NCI-H82 treated with DMSO at 0.1 percent for 48 hours (cell line): ENCODE measurements around the gene GALNS.
"Not testable (repeated sequence)": the region's sequence is repeated elsewhere in the genome, so short reads cannot be mapped to it uniquely, and the experiment has no call there.

Source experiments
- DNase-seq: peaks from one replicate; lab custom pipeline; 2025; ENCODE audit not compliant: unreplicated experiment; lab: John Stamatoyannopoulos, UW

GALNS gene, protein sequence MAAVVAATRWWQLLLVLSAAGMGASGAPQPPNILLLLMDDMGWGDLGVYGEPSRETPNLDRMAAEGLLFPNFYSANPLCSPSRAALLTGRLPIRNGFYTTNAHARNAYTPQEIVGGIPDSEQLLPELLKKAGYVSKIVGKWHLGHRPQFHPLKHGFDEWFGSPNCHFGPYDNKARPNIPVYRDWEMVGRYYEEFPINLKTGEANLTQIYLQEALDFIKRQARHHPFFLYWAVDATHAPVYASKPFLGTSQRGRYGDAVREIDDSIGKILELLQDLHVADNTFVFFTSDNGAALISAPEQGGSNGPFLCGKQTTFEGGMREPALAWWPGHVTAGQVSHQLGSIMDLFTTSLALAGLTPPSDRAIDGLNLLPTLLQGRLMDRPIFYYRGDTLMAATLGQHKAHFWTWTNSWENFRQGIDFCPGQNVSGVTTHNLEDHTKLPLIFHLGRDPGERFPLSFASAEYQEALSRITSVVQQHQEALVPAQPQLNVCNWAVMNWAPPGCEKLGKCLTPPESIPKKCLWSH

GRCh38 chr16:88856828-88857727 is at the start of gene GALNS, which contains the start of gene TRAPPC2L:
TSS of gene GALNS (minus strand) at chr16:88856947. CDS start at chr16:88856877, 70 bp downstream.
TSS of gene TRAPPC2L (plus strand) at chr16:88857127. CDS start at chr16:88857151, 24 bp downstream.
- DNase-seq, result peak; percentile 67

GRCh38 chr16:88906020-88906419 is 49.3 kb upstream of the GALNS start:
- no peak for DNase-seq

DNA sequence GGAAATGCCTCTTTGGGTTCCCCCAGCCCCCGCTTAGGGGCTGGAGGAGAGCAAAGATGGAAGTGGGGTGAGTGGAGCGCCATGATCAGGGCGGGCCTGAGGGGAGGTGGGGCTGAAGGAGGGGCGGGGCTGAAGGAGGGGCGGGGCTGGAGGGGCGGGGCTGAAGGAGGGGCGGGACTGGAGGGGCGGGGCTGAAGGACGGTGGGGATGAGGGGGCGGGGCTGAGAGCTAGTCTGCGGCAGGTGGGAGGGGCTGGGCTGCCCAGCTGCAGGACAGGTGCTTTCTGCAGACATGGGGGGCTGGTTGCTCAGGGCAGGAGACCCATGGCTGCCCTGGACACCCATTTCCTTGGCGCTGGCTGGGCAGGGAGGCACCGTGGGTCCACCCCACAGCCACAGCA is 48.8 kb upstream of the GALNS start:
- no peak for DNase-seq

- no peak for DNase-seq
These were observed 48.1 kb upstream of the GALNS start for GRCh38 chr16:88904676-88905365.

DNA sequence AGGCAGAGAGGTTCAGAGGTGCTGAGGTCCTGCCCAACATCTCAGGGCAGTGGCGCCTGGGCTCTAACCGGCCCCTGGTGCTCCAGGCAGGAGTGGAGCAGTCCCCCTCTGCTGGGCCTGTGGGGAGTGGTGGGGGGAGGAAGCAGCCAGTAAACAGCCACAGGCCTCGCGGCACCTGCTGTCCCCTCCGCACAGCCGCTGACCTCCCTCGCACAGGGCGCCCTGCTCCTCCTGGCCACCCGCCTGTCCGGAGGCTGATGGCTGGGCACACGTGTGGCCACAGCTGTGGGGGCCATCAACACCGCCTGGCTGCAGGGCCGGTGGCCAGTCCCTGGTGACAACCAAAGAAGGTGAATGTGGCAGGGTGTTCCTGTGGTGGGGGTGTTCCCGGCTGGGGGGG is 46.5 kb upstream of the GALNS start:
- DNase-seq, result no peak

- DNase-seq, result no peak
These were observed 46.0 kb upstream of the GALNS start for GRCh38 chr16:88902744-88903143.

DNA sequence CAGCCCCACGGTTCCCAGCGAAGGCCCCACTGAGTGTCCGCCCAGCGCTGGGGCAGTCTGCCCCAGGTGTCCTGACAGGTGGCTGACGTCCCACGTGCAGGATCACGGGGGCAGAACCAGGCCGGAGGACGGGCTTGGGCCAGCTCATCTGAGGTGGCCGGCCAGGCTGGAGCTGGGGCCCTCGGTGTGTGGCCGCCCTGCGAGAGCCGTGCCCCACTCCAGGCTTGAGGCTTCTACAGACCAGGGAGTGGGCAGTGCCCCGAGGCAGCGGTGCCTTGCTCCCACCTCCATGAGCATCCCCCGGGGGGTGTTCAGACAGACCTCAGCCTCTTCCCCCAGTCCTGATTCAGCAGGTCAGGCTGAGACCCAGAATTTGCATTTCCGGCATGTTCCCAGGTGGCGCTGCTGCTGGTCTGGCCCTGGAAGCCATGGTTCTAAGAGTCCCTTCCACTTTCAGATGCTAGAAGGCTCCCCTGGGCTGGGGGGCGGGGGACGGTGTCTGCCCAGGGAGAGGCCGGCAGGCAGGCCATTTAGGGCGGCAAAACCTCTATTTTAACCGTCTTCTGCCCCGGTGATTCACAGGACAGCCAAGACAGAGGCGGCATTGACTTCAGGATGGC is 45.1 kb upstream of the GALNS start:
- DNase-seq, result no peak

DNA sequence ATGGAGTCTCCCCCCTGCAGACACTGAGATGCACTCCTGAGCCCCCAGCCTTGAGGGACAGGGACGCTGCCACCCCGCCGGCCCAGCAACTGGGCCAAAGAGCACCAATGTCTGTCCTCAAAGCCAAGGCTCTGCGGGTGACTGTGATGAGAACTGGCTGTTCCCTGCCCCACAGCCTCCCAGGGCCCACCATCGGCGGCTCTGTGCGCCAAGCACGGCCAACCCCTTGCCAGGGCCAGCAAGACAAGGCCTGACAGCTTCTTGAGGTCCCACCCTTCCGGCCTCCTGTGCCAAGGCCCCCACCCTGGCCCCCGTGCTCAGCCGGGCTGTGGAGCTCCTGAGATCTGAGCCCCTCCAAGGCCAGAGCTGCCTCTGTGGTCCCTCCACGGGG is 43.9 kb upstream of the GALNS start:
- no peak for DNase-seq

DNA sequence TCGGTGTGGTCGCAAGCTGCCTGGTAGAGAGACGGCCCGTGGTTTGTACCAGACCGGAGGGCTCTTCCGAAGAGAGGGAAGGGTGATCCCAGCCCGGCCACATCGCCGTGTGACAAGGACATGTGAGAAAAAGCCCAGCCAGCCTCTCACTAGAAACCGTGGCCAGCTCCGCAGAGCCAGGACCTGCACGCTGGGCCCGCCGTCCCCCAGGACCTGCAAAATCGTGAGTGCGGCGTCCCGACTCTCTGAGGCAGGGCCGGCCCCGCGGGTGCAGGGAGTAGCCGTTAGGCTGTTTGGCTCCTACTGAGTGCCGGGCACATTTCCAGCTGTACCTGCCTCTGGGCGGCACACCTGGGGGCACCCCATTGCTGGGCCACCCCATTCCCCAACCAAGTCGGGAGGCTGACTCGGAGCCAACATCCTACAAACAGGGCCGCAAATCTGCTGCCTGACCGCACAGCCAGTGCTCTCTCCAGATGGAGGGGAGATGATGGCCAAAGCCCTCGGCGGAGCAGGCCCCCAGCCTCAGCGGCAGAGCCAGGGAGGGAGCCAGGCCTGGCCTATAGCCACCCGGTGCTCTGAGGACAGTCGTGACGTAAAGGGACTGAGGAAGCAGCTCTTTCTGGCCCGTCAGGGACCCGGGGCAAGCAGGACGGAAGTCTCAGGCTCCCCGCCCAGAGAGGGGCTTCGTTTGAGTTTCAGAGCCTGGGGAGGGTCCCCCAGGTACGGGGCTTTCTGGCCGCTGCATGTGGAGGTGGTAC is 43.3 kb upstream of the GALNS start:
- DNase-seq, result no peak

- no peak for DNase-seq
These were observed 41.1 kb upstream of the GALNS start for GRCh38 chr16:88897696-88898425.

DNA sequence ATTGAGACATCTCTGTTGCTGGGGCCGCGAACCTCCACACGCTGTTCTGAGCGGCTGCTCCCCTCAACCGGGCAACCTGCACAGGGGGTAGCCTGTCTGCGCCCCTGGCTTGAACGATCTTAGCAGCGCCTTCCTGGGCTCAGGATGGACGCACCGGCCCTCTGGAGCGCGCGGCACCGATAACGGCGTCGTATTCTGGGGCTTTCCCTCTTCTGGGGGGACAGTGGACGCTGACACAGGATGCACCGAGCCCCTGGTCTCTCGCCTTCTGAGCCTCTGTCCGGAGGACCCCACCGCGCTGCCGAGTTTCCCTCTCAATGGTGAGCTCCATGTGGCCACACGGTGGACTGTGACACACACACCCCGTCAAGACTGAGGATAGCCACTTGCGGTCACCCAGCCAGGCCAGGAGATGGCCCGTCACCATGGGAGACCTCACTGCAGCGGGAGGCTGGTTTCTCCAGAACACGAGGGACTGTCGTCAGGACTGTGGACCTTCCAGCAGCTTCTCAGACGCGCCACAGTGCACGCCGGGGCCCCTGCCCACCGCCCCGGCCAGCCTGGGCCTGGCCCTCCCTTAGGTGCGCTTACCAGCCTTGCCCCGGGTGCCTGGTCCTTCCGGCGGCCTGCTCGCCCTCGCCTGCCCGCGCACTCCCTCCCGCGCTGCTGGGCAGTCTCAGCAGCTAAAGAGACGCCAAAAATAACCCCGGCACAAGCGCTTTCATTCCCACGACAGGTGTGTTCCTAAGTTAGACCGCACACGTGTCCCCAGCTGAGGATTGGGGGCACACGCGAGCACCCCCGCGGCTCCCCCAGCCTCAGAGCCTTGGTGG is 39.7 kb upstream of the GALNS start:
- DNase-seq, result no peak

DNA sequence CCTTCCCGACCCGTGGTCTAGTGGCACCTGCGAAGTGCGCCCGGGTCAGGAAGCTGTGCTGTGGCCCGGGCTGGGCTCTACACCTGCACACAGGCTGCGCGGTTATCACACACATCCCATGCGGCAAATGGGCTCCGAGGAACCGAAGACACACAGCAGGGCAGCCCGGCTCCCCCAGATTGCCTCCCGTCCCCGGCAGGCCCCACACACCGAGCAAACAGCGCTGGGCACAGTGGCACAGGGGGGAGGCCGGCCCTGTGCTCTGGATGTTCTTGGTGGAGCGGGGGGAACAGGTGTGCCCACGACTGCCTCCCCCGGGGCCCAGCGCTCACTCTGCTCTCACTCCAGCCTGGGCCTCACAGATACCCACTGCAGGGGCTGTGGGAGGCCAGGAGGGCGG is 38.6 kb upstream of the GALNS start:
- no peak for DNase-seq

DNA sequence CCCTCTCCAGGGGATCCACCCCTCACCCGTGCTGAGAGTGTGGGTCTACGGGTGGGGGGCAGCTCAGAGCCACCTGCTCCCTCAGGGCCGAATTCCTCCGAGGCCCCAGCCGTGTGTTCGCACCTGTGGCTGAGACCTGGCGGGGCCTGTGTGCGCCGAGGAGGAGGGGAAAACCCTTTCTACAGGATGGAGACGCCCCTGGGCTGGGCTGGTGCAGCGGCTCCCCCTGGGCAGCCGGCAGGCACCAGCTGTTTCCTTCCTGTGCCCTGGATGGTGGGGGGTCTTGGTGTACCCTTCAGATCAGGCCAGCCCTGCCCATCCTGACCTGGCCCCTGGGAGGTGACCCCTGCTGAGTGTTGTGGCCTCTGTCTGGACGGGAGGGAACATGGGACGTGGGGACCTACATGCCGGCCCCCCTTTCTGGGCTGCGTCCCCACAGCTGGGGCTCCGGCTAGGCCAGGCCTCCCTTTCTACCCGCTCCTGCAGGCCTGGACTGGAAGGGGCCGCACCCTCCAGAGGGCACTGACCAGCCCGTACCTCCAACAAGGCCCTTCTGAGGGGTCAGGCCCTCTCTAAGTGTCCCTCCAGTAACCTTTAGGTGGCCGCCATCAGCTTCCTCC is 38.0 kb upstream of the GALNS start:
- DNase-seq, result no peak

GRCh38 chr16:88894266-88894665 is 37.5 kb upstream of the GALNS start:
- not testable (repeated sequence) for DNase-seq

DNA sequence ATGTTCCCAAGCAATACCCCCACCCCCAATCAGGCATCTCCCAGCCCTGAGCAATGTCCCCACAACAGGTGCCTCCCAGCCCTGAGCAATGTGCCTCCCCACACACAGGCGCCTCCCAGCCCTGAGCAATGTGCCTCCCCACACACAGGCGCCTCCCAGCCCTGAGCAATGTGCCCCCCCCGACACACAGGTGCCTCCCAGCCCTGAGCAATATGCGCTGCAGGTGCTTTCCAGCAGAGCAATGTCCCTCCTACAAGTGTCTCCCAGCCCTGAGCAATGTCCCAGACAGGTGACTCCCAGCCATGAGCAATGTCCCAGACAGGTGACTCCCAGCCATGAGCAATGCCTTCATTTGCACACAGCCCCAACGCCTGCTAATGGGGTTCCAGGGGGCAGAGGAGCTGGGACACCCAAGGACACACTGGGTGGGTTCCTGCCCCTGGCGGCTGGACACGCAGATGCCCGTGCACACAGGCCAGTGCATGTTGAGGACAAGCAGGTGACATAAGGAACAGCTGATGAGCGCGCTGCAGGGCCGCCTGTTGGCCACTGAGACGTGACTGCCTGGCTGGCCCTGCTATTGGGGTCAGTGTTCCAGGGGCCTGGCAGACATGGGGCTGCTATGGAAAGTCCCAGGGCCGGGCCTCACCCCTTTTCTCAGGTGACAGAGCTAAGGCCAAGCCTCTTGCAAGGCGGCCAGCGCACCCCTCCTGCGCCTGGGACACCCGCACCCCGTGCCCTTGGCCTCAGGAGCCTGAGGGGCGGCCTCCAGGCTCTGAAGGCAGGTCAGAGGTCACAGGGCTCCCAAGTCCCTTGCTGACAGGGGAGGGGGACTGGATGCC is 36.6 kb upstream of the GALNS start:
- no peak for DNase-seq

DNA sequence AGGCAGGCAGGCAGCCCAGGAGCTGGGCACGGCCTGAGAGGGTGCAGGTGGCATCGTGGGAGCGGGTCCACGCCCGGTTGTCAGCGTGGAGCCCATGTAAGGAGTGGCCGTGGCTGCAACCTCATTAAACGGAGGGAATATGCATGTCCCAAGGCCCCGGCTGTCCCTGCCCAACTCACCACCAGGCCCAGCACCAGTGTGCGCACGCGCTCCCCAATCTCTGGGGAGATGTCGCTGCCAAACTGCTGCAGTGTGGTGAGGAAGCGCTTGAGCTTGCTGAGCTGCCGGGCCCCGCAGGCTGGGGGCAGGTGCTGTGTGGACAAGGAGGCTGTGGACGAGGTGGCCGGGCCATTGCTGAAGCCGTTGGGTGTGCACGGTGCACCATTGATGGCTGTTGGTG is 35.3 kb upstream of the GALNS start:
- no peak for DNase-seq

- DNase-seq, result no peak
These were observed 34.3 kb upstream of the GALNS start for GRCh38 chr16:88891083-88891482.
